Activated CD4-positive, alpha-beta T cell treated with anti-CD3 and anti-CD28 coated beads, Interleukin-2, amount 10 ng/mL, durations not matched to agents 24 days and 14 days (primary cell): Measurements from ENCODE around the gene HOXC11. TPM values are rescaled to one million over a fixed set of nuclear protein-coding genes. Genes with fewer than 3 reads are reported as not detected.

Experiments used
- DNase-seq: peaks from one replicate; pipeline ENCODE4 v3.0.0; 2022
- H3K27ac Mint-ChIP-seq: one replicate; pipeline ENCODE4 v1.8.0; 2022; ENCODE audit warnings: mild to moderate bottlenecking, mixed read lengths
- H3K27me3 Mint-ChIP-seq: one replicate; pipeline ENCODE4 v1.8.0; 2022; ENCODE audit warnings: mixed read lengths
- H3K36me3 Mint-ChIP-seq: one replicate; pipeline ENCODE4 v1.8.0; 2022; ENCODE audit warnings: low read depth, mild to moderate bottlenecking, mixed read lengths
- H3K4me1 Mint-ChIP-seq: one replicate; pipeline ENCODE4 v1.8.0; 2021; ENCODE audit warnings: mixed read lengths
- H3K4me3 Mint-ChIP-seq: one replicate; pipeline ENCODE4 v1.8.0; 2022; ENCODE audit warnings: mild to moderate bottlenecking, moderate library complexity, mixed read lengths
- H3K9me3 Mint-ChIP-seq: one replicate; pipeline ENCODE4 v1.8.0; 2021; ENCODE audit warnings: mixed read lengths
- intact Hi-C: fragments of 100-400 bp; cut with micrococcal nuclease; formaldehyde crosslinking; loops from one replicate; pipeline ENCODE4 v1.15.1; 2023
- total RNA-seq: library from RNA; stranded (reverse); gene quantifications from 2 replicates; pipeline ENCODE4 v1.2.3, GENCODE V29; 2022

The HOXC11 gene
- total RNA-seq, 1 donor from 2014 or later = not detected

- Mint-ChIP-seq H3K27me3 (peaks cover 96% of the 10 kb centered on the region), H3K27ac (no peak overlapping the region), H3K36me3 (peaks cover 7% of the 10 kb centered on the region), H3K4me3 (no peak overlapping the region), H3K9me3 (peaks cover 6% of the 10 kb centered on the region), H3K4me1 (peaks cover 17% of the 10 kb centered on the region)
- intact Hi-C loops = no loop called here
- no peak for DNase-seq
Observed at GRCh38 chr12:53968214-53969127, 4.5 kb upstream of the HOXC11 start.

- Mint-ChIP-seq H3K27me3 (peaks cover 91% of the 10 kb centered on the region), H3K4me3 (no peak overlapping the region), H3K36me3 (peaks cover 7% of the 10 kb centered on the region), H3K27ac (no peak overlapping the region), H3K9me3 (peaks cover 6% of the 10 kb centered on the region), H3K4me1 (peaks cover 11% of the 10 kb centered on the region)
- intact Hi-C loops = loop anchor here (5.0 kb wide), 1 partner anchor 43 kb away; no protein-coding TSS in a partner anchor
- no peak for DNase-seq
Observed at GRCh38 chr12:53969588-53970259, 3.2 kb upstream of the HOXC11 start.

- Mint-ChIP-seq H3K36me3 (peaks cover 7% of the 10 kb centered on the region), H3K4me3 (no peak overlapping the region), H3K27me3 (peaks cover 88% of the 10 kb centered on the region), H3K4me1 (peaks cover 13% of the 10 kb centered on the region), H3K9me3 (peaks cover 6% of the 10 kb centered on the region), H3K27ac (no peak overlapping the region)
- intact Hi-C loops = loop anchor here (5.0 kb wide), 1 partner anchor 42 kb away; no protein-coding TSS in a partner anchor
- DNase-seq = no peak
Observed at GRCh38 chr12:53970451-53970850, 2.5 kb upstream of the HOXC11 start.

- no peak for DNase-seq
- no peak overlapping the region for H3K4me3 Mint-ChIP-seq
- no peak overlapping the region for H3K27ac Mint-ChIP-seq
- H3K4me1 Mint-ChIP-seq = peaks cover 15% of the 10 kb centered on the region
- intact Hi-C loops = loop anchor here (5.0 kb wide), 1 partner anchor 41 kb away; no protein-coding TSS in a partner anchor
- H3K36me3 Mint-ChIP-seq = peaks cover 7% of the 10 kb centered on the region
- H3K9me3 Mint-ChIP-seq = peaks cover 6% of the 10 kb centered on the region
- H3K27me3 Mint-ChIP-seq = peaks cover 88% of the 10 kb centered on the region
Observed at GRCh38 chr12:53971129-53971528, 1.8 kb upstream of the HOXC11 start.

- peaks cover 6% of the 10 kb centered on the region for H3K9me3 Mint-ChIP-seq
Observed at GRCh38 chr12:53971686-53972085, 1.2 kb upstream of the HOXC11 start.

GRCh38 chr12:53972152-53972702 is 699 bp upstream of the HOXC11 start:
- H3K36me3 Mint-ChIP-seq = peaks cover 7% of the 10 kb centered on the region
- H3K9me3 Mint-ChIP-seq = peaks cover 6% of the 10 kb centered on the region
- intact Hi-C loops = loop anchor here (5.0 kb wide), 1 partner anchor 40 kb away; no protein-coding TSS in a partner anchor
- DNase-seq = no peak
- H3K4me1 Mint-ChIP-seq = peaks cover 9% of the 10 kb centered on the region
- peaks cover 90% of the 10 kb centered on the region for H3K27me3 Mint-ChIP-seq
- no peak overlapping the region for H3K4me3 Mint-ChIP-seq
- H3K27ac Mint-ChIP-seq = peak overlapping the region; percentile 25

More at GRCh38 chr12:53971686-53972085, 1.2 kb upstream of the HOXC11 start:
- Mint-ChIP-seq H3K36me3 (peaks cover 7% of the 10 kb centered on the region), H3K27ac (peak overlapping the region; percentile 25), H3K4me3 (no peak overlapping the region), H3K4me1 (peaks cover 10% of the 10 kb centered on the region), H3K27me3 (peaks cover 88% of the 10 kb centered on the region)
- intact Hi-C loops = loop anchor here (5.0 kb wide), 1 partner anchor 41 kb away; no protein-coding TSS in a partner anchor
- DNase-seq = no peak

- no peak for DNase-seq
- intact Hi-C loops = loop anchor here (1.0 to 5.0 kb wide), 4 partner anchors 7 to 73 kb away; no protein-coding TSS in a partner anchor
- H3K36me3 Mint-ChIP-seq = peaks cover 7% of the 10 kb centered on the region
- H3K4me3 Mint-ChIP-seq = peak overlapping the region; percentile 43
- H3K27me3 Mint-ChIP-seq = peaks cover 89% of the 10 kb centered on the region
- peaks cover 9% of the 10 kb centered on the region for H3K4me1 Mint-ChIP-seq
- H3K9me3 Mint-ChIP-seq = peaks cover 6% of the 10 kb centered on the region
- H3K27ac Mint-ChIP-seq = peak overlapping the region; percentile 78
Observed at GRCh38 chr12:53973236-53974042, 513 bp downstream of the HOXC11 start.

GRCh38 chr12:53974084-53975063 is 1.4 kb downstream of the HOXC11 start, which contains the start of gene HOTAIR:
HOTAIR (minus strand) TSS chr12:53974954.
- Mint-ChIP-seq H3K36me3 (peaks cover 7% of the 10 kb centered on the region), H3K9me3 (peaks cover 6% of the 10 kb centered on the region), H3K27ac (peak within 1 kb of the TSS; percentile 80), H3K4me3 (peak within 1 kb of the TSS; percentile 36), H3K4me1 (peaks cover 9% of the 10 kb centered on the region), H3K27me3 (peaks cover 89% of the 10 kb centered on the region)
- intact Hi-C loops = loop anchor here (1.0 to 5.0 kb wide), 4 partner anchors 8 to 72 kb away; no protein-coding TSS in a partner anchor
- DNase-seq = peak; percentile 72

GRCh38 chr12:53975064-53975471 is 2.1 kb downstream of the HOXC11 start:
- intact Hi-C loops = loop anchor here (2.0 kb wide), 2 partner anchors 22 to 72 kb away; no protein-coding TSS in a partner anchor
- Mint-ChIP-seq H3K4me1 (peaks cover 9% of the 10 kb centered on the region), H3K9me3 (peaks cover 6% of the 10 kb centered on the region), H3K4me3 (no peak overlapping the region), H3K36me3 (peaks cover 7% of the 10 kb centered on the region), H3K27ac (no peak overlapping the region), H3K27me3 (peaks cover 89% of the 10 kb centered on the region)
- DNase-seq = no peak

- Mint-ChIP-seq H3K36me3 (peaks cover 7% of the 10 kb centered on the region), H3K4me3 (peak overlapping the region; percentile 36), H3K27ac (peak overlapping the region; percentile 80), H3K4me1 (peaks cover 9% of the 10 kb centered on the region), H3K27me3 (peaks cover 90% of the 10 kb centered on the region), H3K9me3 (peaks cover 6% of the 10 kb centered on the region)
- intact Hi-C loops = loop anchor here (2.0 kb wide), 2 partner anchors 23 to 71 kb away; no protein-coding TSS in a partner anchor
- no peak for DNase-seq
Observed at GRCh38 chr12:53975479-53976152, 2.7 kb downstream of the HOXC11 start.

GRCh38 chr12:53976172-53976822 is 3.4 kb downstream of the HOXC11 start:
- H3K27me3 Mint-ChIP-seq = peaks cover 90% of the 10 kb centered on the region
- no peak overlapping the region for H3K4me3 Mint-ChIP-seq
- H3K4me1 Mint-ChIP-seq = peaks cover 9% of the 10 kb centered on the region
- DNase-seq = no peak
- peaks cover 6% of the 10 kb centered on the region for H3K9me3 Mint-ChIP-seq
- H3K36me3 Mint-ChIP-seq = peaks cover 5% of the 10 kb centered on the region
- H3K27ac Mint-ChIP-seq = peak overlapping the region; percentile 51
- intact Hi-C loops = no loop called here
